Hematopoietic multipotent progenitor cell (in vitro differentiated cells): ENCODE data around the gene SP2. TPM values are rescaled to one million over a fixed set of nuclear protein-coding genes. Genes with fewer than 3 reads are reported as not detected.
A peak's percentile ranks its signal among the peaks of the same experiment; 100 is the strongest.

ENCODE experiments used
- DNase-seq, 3 donors: peaks; one replicate each; pipeline ENCODE4 v3.0.0-alpha.2; 2011 to 2015; ENCODE audit warnings: low read depth in 2 of 3, low spot score in 2 of 3
- total RNA-seq: library from RNA; depleted of rRNA; stranded (reverse); fragments of >200 nt; gene quantifications from one replicate; pipeline ENCODE4 v1.2.3, GENCODE V29; 2012

The SP2 gene
- total RNA-seq, 1 donor = 7.5 TPM

- no peak for DNase-seq
These were observed 26.9 kb upstream of the SP2 start for GRCh38 chr17:47869114-47869513.

GRCh38 chr17:47870056-47870455 is 26.0 kb upstream of the SP2 start:
- no peak for DNase-seq

GRCh38 chr17:47871048-47871447 is 25.0 kb upstream of the SP2 start:
- no peak for DNase-seq

- DNase-seq = no peak
These were observed 23.9 kb upstream of the SP2 start for GRCh38 chr17:47872019-47872650.

GRCh38 chr17:47872651-47873161 is 23.3 kb upstream of the SP2 start:
- DNase-seq = no peak

GRCh38 chr17:47873200-47874090 is 22.6 kb upstream of the SP2 start:
- no peak for DNase-seq

- DNase-seq = no peak
These were observed 20.7 kb upstream of the SP2 start for GRCh38 chr17:47875011-47875985.

GRCh38 chr17:47877368-47878034 is 18.5 kb upstream of the SP2 start:
- DNase-seq = no peak

- no peak for DNase-seq
These were observed 17.6 kb upstream of the SP2 start for GRCh38 chr17:47878203-47879027.

- DNase-seq = no peak
These were observed 16.9 kb upstream of the SP2 start for GRCh38 chr17:47879028-47879585.

- no peak for DNase-seq
These were observed 16.1 kb upstream of the SP2 start for GRCh38 chr17:47879776-47880454.

- DNase-seq = peak in 1 of 3 donors; percentile 29
These were observed 13.8 kb upstream of the SP2 start for GRCh38 chr17:47882247-47882646.

- DNase-seq = no peak
These were observed 13.1 kb upstream of the SP2 start for GRCh38 chr17:47882695-47883588.

- no peak for DNase-seq
These were observed 12.2 kb upstream of the SP2 start for GRCh38 chr17:47883589-47884426.

- no peak for DNase-seq
These were observed 11.7 kb upstream of the SP2 start for GRCh38 chr17:47884427-47884740.

- no peak for DNase-seq
These were observed 10.9 kb upstream of the SP2 start for GRCh38 chr17:47884905-47885730.
